Measurements from ENCODE around the gene EVC2.

The EVC2 gene

DNA sequence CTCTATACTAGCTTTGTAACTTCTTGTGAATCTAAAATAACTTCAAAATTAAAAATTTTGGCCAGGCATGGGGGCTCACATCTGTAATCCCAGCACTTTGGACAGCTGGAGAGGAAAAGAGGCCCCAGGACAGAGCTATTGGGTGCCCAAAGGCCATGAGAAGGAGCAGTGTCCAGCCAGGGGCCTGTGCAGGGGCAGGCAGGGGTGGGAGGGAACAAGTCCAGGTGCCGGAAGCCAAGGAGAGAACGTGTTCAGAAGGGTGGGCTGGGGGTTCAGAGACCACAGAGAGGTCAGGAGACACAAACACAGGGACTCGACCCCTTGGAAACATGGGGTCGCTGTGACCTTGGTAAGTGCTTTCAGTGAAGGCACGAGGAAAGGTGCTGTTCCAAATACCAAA is 138.9 kb downstream of the EVC2 start:
- DNase-seq (ENCODE audit: low read depth, low spot score) = no peak

DNA sequence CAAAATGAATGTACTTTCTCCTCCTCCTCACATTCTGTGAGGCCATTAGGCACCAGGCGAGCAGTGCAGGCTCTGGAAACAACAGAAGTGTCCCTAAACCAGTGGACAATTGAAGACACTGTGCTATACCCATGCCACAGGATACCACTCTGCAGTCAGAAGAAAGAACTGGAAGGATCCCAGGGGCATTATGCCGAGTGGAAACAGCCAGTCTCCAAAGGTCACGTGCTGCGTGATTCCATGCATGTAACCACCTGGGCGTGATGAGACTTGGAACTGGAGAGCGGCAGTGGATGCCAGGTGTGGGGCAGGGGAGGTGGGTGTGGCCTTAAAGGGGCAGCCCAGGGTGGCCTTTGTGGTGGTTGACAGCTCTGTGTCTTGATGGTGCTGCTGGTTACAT is 139.4 kb downstream of the EVC2 start:
- DNase-seq (ENCODE audit: low read depth, low spot score) = no peak

DNA sequence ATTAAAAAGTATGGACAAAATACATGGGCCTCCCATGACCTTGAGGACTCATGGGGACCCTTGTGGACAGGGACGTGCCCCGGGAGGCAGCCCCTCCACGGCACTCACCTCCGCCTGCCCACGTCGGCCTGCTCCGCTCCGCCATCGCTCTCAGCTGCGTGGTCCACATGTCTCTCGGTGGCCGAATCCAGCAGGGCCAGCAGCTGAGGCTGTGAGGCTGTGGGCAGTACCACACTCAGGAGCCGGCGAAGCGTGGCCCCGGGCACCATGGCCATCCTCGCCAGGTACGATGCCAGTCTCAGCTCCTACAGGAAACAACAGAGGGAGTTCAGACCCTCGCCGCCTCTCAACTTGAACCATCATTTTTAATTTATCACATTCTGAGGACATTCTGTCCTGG is 140.0 kb downstream of the EVC2 start:
- DNase-seq (ENCODE audit: low read depth, low spot score) = no peak

DNA sequence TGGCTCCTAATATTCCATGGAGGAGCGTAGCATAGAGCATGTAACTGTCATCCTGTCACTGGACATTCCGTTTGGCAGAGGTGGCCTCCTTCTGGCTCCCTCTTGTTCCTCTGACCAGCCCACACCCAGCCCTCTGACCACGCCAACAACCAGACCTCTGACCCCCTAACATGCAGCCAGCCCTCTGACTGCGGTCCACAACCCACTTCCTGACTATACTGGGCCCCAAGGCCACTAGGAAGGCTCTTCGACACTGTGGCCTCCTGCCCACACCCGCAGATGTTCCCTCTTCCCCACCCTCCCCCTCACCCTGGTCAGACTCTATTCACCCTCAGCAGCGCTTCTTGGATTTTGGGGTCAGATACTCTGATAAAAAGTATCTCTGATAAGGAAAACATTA is 141.4 kb downstream of the EVC2 start:
- DNase-seq (ENCODE audit: low read depth, low spot score) = no peak

DNA sequence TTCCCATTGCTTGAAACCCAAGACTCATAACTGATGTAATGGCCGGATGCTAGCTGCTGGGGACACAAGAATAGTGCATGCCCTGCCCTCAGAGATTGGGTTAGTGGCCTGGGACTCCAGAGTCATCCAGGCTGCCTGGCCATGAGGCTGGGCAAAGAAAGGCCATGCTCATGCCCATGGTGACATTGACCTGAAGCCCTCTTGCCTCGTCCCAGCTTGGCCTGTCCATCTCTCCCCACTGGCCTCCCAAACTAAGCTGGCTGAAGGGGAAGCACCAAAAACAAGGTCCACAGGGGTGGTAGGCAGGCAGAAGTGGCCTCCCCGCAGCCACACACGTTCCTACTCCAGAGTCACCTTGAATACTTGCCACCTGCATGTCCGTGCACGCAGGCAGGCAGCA is 141.8 kb downstream of the EVC2 start:
- no peak for DNase-seq (ENCODE audit: low read depth, low spot score)

DNA sequence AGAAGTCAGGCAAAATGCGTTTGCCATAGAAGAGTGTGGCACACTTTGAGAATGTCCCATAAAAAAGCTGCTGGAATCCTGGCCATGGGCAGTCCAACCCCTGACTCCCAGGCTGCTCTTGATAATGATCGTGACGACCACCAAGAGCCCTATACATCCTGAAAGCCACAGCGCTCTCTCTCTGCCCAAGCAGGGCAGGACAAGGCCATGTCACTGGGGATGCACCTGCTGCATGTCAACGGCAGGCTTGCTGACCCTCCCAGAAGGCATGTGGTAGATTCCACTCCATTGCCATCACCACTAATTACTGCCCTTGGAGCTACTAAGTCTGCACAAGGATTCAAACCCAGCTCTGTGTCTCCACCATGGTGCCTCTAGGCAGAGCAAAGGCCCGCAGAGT is 144.5 kb downstream of the EVC2 start:
- DNase-seq (ENCODE audit: low read depth, low spot score) = no peak

DNA sequence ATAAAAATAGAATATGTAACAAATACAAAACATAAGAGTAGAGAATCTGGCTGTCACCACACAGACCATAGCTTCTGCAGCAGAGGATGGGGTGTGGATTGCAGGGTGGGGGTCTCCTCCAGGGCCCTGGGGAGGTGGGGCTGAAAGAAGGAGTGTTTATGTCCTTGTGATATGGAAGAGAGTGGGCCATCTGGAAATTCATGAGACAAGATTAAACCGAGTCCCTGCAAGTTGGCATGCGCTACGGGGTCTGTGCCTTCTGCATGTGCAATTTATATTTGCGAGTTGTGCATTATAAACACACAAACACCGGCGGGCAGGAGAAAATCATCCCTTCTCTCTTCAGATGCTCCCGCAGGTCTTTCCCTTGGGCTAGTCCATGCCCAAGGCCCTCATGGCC is 145.9 kb downstream of the EVC2 start:
- DNase-seq (ENCODE audit: low read depth, low spot score) = no peak

GRCh38 chr4:5561286-5561685 is 147.1 kb downstream of the EVC2 start:
- DNase-seq (ENCODE audit: low read depth, low spot score) = no peak

GRCh38 chr4:5558502-5558901 is 149.9 kb downstream of the EVC2 start:
- no peak for DNase-seq (ENCODE audit: low read depth, low spot score)

- DNase-seq (ENCODE audit: low read depth, low spot score) = no peak
Observed at GRCh38 chr4:5554376-5554775, 154.0 kb downstream of the EVC2 start.

DNA sequence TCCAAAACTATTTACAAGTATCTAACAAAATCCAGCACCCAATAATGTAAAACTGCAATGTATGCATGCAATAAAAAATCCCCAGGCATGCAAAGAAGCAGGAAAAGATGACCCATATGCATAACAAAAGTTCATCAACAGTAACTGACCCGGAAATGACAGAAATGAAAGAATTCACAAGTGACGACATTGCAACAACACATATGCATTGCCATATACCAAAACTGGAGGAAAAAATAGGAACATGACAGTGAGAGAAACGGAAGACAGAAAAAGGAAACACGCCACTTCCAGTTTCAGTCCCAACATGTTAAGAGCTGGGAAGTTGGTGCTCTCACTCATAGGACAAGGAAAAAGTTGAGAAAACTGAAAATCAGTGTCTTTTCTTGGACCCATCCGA is 154.6 kb downstream of the EVC2 start:
- DNase-seq (ENCODE audit: low read depth, low spot score) = no peak

DNA sequence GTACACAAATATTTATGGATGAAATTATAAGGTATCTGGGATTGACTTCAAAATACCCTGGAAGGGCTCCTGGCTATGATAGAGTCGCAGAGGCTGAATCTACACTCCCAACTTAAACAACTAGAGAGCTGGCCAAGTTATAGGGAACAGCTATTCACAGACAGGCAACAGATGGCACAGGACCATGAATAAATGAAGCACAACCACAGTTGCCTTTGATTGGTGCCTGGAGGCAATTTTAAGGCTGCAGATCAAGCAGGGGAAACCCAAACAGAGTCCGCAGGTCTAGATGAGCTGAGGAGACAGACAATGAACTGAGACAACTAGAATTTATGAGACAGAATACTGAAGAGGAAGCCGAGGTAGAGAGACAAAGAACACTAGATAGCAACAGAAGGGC is 155.9 kb downstream of the EVC2 start:
- no peak for DNase-seq (ENCODE audit: low read depth, low spot score)

DNA sequence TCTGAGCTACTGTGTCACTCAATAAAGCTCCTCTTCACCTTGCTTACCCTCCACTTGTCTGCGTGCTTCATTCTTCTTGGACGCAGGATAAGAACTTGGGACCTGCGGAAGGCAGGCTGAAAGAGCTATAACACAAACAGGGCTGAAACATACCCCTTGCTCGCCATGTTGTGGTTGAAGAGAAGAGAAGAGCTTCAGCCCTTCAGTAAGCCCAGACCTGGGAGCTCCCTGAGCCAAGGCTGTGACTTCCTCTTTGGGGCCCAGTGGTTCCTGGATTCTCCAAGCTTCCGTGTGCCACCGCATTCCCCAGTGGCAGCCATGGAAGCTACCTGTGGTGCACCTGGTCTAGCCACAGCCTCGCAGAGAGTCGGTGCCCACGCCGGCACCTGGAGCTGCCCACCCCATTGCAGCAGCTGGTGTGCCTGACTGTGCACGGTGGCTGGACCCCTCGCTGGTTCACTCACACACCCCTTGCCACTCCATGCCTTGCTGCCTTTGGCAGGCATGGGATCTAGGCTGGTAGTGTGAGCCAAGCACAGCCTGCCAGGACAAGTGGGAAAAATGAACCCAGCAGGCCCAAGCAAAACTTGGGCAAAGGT is 160.6 kb downstream of the EVC2 start:
- no peak for DNase-seq (ENCODE audit: low read depth, low spot score)

DNA sequence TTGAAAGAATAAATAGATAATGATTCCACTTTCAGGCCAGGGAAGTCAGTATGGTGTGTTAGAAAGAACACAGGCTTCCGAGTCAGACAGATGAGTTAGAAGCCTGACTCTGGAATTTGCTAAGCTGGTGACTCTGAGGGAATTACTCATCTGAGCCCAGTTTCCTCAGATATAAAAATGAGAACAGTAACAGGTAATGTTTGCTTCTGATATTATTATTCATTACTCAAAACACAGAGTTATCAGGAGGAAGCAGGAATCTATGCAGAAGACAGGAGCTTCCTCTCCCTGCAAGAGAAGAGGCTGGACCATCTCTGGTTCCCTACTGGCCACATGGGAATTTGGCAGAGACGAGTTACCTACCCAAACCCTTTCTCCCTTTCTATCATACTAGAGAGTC is 163.1 kb downstream of the EVC2 start:
- no peak for DNase-seq (ENCODE audit: low read depth, low spot score)

- DNase-seq (ENCODE audit: low read depth, low spot score) = no peak
Observed at GRCh38 chr4:5544762-5545161, 163.6 kb downstream of the EVC2 start.

DNA sequence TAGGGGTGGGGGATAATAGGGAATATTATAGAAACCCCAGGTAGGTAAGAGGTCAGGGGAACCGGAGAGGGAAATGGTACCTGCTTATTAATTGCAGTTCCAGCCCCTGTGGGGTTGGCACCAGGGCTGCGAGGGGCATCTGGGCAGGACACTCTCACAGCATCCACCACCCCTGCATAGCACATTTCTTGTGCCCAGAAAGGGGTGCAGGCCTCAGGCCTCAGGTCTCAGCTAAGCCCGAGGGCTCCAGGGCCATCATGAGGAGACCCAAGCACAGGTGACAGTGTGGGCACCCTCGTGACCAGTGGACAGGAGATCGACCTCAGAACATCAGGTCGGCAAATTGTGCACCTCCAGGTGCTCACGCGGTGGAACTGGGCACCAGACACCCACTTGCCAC is 164.7 kb downstream of the EVC2 start:
- no peak for DNase-seq (ENCODE audit: low read depth, low spot score)

GRCh38 chr4:5541169-5541568 is 167.2 kb downstream of the EVC2 start:
- DNase-seq (ENCODE audit: low read depth, low spot score) = no peak

DNA sequence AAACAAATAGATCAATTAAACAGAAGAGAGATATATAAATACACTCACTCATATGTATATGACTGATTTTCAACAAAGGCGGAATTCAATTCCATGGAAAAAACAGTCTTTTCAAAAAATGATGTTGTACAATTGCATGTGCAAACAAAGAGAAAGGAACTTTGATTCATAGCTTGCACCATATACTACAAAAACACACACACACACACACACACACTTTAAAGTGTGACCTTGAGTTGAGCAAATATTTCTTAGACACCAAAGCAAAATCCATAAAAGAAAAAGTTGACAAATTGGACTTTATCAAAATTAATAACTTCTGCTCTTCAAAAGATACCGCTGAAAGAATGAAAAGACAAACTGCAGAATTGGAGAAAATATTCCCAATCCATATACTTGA is 168.8 kb downstream of the EVC2 start:
- no peak for DNase-seq (ENCODE audit: low read depth, low spot score)

- DNase-seq (ENCODE audit: low read depth, low spot score) = no peak
Observed at GRCh38 chr4:5532100-5532499, 176.3 kb downstream of the EVC2 start.

DNA sequence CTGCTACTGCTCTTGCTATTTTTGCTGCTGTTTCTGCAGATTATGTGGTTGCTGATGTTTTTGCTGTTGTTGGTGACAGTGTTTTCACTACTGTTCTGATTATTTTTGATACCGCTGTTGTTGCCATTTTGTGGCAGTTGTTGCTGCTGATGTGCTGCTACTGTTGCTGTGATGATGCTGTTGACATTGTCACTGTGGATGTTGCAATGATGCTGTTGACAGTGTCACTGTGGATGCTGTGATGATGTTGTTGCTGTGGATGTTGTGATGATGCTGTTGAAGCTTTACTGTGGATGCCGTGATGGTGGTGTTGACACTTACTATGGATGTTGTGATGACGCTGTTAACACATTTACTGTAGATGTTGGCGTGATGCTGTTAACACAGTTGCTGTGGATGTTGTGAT is 180.3 kb downstream of the EVC2 start:
- no peak for DNase-seq (ENCODE audit: low read depth, low spot score)

DNA sequence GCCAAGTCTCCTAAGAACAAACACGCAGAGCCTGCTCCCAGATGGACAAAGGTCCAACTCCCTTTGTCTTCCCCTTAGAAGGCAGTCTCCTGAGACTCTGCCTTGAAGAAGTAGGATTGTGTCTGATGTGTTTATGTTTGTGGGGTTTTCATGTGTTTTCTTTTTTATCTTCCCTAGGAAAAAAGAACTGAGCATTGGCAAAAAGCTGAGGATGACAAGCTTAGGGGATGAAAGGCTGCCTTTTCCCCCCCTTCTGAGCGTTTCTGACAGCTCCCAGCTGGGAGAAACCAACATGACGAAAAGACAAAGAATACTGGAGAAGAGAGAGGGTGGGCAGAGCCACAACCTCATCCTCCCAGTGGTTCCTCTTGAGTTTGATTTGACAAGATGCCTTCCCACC is 181.1 kb downstream of the EVC2 start:
- no peak for DNase-seq (ENCODE audit: low read depth, low spot score)

- DNase-seq (ENCODE audit: low read depth, low spot score) = no peak
Observed at GRCh38 chr4:5526080-5526846, 182.1 kb downstream of the EVC2 start.

- no peak for DNase-seq (ENCODE audit: low read depth, low spot score)
Observed at GRCh38 chr4:5524446-5525299, 183.7 kb downstream of the EVC2 start.

All from iPS DF 19.7 (cell line).